GM12872 (cell line): ENCODE measurements around the gene HIP1.

Experiments
- TF ChIP-seq, protein P1 (sequence below): IDR thresholded peaks from 3 replicates; pipeline ENCODE4 v1.5.1; 2011; ENCODE audit warnings: low read depth, mild to moderate bottlenecking, low read length, moderate library complexity; ENCODE audit not compliant: insufficient read depth

Gene HIP1

DNA sequence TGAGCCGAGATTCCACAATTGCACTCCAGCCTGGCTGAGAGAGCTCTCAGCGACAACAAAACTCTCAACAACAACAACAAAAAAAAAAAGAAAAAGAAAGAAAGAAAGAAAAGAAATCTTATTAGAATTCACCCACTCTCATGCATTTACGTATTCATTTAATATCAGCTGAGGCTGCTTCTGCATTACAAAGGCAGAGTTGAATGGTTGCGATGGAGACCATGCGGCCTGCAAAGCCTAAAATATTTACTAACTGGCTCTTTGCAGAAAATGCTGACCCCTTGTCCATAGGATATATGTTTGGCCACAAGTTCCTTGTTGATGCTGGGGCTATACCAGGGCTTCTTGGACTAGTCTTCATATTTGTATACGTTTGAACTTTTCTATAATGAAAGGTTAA lies 137.2 kb downstream of the HIP1 start:
- TF ChIP-seq, protein P1, sequence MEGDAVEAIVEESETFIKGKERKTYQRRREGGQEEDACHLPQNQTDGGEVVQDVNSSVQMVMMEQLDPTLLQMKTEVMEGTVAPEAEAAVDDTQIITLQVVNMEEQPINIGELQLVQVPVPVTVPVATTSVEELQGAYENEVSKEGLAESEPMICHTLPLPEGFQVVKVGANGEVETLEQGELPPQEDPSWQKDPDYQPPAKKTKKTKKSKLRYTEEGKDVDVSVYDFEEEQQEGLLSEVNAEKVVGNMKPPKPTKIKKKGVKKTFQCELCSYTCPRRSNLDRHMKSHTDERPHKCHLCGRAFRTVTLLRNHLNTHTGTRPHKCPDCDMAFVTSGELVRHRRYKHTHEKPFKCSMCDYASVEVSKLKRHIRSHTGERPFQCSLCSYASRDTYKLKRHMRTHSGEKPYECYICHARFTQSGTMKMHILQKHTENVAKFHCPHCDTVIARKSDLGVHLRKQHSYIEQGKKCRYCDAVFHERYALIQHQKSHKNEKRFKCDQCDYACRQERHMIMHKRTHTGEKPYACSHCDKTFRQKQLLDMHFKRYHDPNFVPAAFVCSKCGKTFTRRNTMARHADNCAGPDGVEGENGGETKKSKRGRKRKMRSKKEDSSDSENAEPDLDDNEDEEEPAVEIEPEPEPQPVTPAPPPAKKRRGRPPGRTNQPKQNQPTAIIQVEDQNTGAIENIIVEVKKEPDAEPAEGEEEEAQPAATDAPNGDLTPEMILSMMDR = no peak

DNA sequence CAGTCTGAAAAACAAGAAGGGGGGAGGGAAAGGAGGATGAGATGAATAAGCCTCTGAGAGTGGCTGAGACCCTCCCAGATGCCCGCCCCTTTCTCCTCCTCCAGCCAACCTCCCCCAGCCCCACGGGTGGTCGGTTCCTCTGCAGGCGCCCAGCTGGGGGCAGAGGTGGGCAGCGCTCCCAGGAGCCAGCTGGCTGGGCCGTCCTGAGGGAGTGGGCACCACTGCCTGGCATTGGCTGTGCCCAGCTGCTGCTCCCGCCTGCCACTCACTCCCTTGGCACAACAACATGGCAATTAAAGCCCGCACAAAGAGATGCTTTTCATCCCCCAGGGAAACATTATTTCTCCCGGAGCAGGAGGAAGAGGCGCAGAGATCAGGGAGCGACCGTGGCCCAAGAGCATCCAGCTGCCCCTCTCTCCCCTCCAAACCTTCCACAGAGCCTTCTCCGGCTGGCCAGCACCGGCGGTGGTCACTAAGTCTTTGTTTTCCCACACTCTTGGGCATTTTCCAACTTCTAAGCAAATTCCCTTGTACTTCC lies 139.4 kb downstream of the HIP1 start:
- TF ChIP-seq, protein P1 = no peak

DNA sequence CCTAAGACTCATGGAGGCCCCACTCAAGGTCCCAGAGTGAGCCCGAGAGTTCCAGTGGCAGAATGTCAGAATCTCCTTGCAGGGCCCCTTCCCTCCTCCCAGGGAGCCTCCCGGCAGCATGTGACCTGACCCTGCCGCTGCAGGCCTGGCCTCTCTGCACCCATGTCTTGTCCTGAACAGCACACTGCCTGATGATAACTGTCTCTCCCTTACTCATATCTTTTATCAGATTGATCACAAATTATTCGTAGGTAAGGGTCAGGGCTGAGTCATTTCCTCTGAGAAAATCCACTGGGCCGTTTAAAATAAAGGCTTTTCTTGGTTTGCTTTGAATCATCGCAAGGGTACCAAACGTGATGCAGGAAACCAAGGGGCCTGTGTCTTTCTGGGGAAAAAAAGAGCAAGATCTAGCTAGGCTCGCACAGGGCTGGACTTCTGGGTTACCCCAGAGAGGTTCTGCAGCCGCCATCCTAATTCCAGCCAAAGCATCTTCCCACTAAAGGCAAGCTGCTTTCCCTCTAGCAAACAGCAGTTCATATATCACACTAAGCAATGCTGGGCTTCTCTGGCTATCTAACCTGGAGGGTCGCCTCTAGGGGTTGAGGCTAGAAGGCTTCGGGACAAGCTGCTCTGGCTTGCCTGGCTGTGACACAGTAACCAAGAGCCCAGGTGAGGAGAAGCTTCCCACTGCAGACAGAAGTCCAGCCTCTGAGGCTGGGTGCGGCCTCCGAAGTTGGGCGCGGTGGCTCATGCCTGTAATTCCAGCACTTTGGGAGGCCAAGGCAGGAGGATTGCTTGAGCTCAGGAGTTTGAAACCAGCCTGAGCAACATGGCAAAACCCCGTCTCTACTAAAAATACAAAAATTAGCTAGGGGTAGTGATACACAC lies 141.8 kb downstream of the HIP1 start:
- TF ChIP-seq, protein P1 = no peak

DNA sequence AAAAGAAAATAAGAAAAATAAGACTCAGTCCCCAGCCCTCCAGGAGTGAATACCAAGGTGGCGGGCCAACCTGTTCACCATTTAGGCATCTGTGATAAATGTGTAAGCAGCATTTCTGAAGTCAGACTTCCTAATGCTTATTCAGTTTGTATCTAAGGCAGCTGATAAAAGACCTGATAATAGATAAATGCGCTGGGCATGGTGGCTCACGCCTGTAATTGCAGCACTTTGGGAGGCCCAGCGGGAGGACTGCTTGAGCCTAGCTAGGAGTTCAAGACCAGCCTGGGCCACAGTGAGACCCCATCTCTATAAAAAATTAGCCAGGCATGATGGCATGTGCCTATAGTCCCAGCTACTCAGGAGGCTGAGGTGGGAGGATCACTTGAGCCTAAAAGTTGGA lies 143.0 kb downstream of the HIP1 start:
- TF ChIP-seq, protein P1 = no peak

DNA sequence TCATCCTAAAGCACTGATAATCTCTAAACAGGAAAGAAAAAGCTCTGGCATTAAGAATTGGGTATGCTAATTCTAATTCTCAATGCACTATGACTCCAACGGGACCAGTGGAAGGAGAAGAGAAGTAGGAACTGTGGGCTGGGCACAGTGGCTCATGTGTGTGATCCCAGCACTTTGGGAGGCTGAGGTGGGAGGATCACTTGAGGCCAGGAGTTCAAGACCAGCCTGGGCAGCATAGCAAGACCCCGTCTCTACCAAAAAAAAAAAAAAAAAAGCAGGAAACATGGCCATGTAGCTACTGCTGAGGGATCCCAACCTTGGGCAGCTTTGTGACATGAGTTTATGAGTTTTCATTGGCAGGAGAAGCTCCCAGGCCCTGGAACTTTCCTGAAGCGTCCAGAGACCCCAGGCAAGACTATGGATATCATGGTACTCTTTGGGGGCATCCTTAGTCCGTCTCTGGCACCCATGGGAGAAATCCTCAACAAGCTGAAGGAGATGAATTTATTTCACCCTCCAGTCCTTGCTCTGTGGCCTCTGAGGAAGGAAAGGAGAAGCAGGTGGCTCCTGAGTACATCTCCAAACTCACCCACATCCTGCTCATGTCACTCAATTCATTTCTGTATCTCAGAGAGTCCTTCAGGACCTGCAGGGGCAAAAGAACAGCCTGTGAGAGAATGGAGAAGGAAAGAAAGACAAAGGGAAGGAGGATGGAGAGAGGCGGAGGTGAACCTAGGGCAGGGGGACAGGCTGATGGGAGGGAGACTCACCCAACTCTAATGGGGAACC lies 147.1 kb downstream of the HIP1 start:
- TF ChIP-seq, protein P1 = no peak

DNA sequence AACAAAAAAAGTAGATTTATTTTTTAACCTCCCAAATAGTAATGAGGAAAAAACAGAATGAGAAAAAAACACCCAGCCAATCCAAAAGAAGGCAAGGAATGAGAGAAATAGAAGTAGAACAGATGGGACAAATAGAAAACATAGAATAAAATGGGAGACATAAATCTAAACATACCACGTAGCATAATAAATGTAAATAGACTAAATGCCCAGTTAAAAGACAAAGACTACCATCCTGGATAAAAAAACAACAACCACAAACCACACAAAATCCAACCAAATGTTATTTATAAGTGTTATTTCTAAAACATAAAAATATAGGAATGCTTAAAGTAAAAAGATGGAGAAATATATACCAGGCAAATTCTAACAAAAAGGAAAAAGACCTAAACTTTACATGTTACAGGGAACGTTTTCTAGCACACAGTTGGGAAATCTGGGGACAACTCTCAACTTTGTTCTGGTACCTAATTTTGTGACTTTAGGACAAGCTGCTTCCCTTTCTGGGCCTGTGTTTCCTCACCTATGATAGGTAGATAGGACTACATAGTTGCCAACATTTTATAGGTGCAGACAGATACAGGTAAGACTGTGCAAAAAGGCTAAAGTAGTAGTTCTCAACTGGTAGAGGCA lies 148.3 kb downstream of the HIP1 start:
- TF ChIP-seq, protein P1 = no peak

DNA sequence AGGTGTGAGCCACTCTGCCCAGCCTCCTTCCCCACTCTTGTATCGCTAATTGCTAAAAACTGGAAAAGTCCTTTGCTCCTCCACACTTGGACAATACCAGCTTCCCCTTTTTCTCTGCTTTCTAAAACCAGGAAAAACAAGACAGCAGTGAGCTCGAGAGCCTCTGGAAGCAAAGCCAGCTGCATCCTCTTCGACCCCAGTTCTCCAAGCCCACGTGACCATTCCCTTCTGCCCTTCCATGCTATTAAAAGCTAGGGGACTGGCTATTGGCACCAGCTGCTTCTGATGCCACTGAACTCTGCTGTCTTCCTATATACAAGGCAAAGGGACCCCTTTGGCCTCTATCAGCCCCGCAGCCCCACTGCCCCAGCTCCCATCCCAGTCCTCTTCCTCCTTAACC lies 154.4 kb downstream of the HIP1 start:
- TF ChIP-seq, protein P1 = no peak
